Activated T-cell treated with anti-CD3 and anti-CD28 coated beads, Interleukin-2, amount 50 U/mL, for 24 hours (primary cell): Measurements from ENCODE around the gene GPR162.

ENCODE experiments used
- DNase-seq: peaks from one replicate; pipeline ENCODE4 v3.0.0-alpha.2; 2020
- H3K27ac Mint-ChIP-seq: 2 replicates; pipeline ENCODE4 v1.8.0; 2020; ENCODE audit warnings: mild to moderate bottlenecking, mixed read lengths
- H3K27me3 Mint-ChIP-seq: 2 replicates; pipeline ENCODE4 v1.8.0; 2020; ENCODE audit warnings: mixed read lengths
- H3K36me3 Mint-ChIP-seq: 2 replicates; pipeline ENCODE4 v1.8.0; 2020; ENCODE audit warnings: low read depth, mixed read lengths
- H3K4me1 Mint-ChIP-seq: 2 replicates; pipeline ENCODE4 v1.8.0; 2020; ENCODE audit warnings: low read depth, mixed read lengths
- H3K4me3 Mint-ChIP-seq: 2 replicates; pipeline ENCODE4 v1.8.0; 2020; ENCODE audit warnings: mild to moderate bottlenecking, moderate library complexity, mixed read lengths
- H3K9me3 Mint-ChIP-seq: 2 replicates; pipeline ENCODE4 v1.8.0; 2020; ENCODE audit warnings: mixed read lengths

GPR162 gene

GRCh38 chr12:6799147-6799546 is 22.5 kb upstream of the GPR162 start:
- no peak for DNase-seq
- Mint-ChIP-seq H3K27ac (peak overlapping the region; percentile 11), H3K36me3 (peaks cover 78% of the 10 kb centered on the region), H3K4me1 (peaks cover 29% of the 10 kb centered on the region), H3K27me3 (no peaks in the 10 kb centered on the region), H3K4me3 (no peak overlapping the region), H3K9me3 (no peaks in the 10 kb centered on the region)

DNA sequence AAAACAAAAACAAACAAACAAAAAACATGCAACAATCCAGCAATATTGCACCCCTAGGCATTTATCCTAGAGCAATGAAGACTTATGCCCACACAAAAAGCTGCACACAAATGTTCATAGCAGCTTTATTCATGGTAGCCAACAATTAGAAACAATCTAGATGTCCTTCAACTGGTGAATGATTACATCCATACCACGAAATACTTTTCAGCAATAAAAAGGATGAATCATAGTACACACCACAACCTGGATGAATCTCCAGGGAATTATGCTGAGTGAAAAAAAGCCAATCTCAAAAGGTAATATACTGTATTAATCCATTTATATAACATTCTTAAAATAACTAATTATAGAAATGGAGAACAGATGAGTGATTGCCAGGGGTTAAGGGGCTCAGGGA is 14.5 kb upstream of the GPR162 start:
- Mint-ChIP-seq H3K4me3 (no peak overlapping the region), H3K4me1 (peaks cover 17% of the 10 kb centered on the region), H3K36me3 (peaks cover 50% of the 10 kb centered on the region), H3K27ac (no peak overlapping the region), H3K27me3 (no peaks in the 10 kb centered on the region), H3K9me3 (no peaks in the 10 kb centered on the region)
- DNase-seq: no peak

DNA sequence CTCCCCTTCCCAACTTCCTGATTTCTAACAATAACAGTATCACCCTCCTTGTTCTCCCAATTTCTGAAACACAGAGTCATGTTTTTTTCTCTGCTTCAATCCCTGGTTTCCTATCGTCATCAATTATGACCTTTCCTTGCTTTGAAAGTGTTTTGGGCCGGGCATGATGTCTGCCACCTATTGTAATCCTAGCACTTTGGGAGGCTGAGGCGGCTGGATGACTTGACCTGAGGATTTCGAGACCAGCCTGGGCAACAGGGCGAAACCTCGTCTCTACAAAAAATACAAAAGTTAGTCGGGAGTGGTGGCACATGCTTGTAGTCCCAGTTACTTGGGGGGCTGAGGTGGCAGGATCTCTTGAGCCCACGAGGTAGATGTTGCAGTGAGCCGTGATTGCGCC is 12.6 kb upstream of the GPR162 start:
- Mint-ChIP-seq H3K9me3 (no peaks in the 10 kb centered on the region), H3K4me3 (no peak overlapping the region), H3K4me1 (peaks cover 17% of the 10 kb centered on the region), H3K36me3 (peaks cover 46% of the 10 kb centered on the region), H3K27me3 (no peaks in the 10 kb centered on the region), H3K27ac (peak overlapping the region; percentile 35)
- DNase-seq: no peak

DNA sequence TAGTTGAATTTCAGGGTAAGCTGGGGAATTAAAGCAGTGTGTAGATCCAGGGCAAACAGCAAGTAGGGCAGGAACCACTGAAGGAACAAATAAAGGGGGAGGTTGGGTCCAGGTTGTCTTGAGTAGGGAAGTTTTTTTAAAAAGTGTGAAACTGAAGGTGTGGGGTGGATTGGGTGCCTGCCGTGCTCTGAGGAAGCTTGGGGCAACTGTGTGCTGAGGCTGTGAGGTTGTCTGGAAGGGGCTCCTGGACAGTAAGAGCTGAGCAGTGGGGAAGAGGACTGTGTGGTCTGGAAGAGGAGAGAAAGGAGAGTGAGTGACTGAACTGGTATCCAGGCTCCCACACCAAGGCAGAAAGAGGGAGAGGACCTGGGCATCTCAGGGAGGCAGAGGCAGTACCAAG is 10.9 kb upstream of the GPR162 start:
- Mint-ChIP-seq H3K9me3 (no peaks in the 10 kb centered on the region), H3K27me3 (no peaks in the 10 kb centered on the region), H3K4me1 (peaks cover 15% of the 10 kb centered on the region), H3K27ac (peak overlapping the region; percentile 31), H3K4me3 (no peak overlapping the region), H3K36me3 (peaks cover 52% of the 10 kb centered on the region)
- no peak for DNase-seq

DNA sequence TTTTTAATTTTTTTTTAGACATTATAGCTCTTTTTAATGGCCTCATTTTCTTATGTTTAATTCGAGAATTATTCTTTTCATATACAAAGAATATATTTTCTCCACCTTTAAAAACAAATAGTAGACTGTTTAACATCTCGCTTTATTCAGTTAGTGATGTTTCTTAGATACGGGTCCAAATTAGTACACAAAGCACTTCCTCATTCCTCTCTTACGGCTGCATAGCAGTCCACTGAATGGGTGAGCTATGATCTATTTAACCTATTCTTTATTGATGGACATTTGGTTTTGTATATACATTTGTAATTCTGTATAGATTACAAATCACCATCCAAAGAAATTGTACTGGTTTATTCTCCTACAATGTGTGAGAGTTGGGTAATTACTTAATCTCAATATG is 8.3 kb upstream of the GPR162 start:
- Mint-ChIP-seq H3K36me3 (peaks cover 62% of the 10 kb centered on the region), H3K27me3 (no peaks in the 10 kb centered on the region)
- DNase-seq: no peak

GRCh38 chr12:6816598-6816997 is 5.0 kb upstream of the GPR162 start:
- H3K27me3 Mint-ChIP-seq: peaks cover 6% of the 10 kb centered on the region
- H3K4me3 Mint-ChIP-seq: no peak overlapping the region
- no peak overlapping the region for H3K27ac Mint-ChIP-seq
- DNase-seq: no peak
- H3K4me1 Mint-ChIP-seq: peaks cover 8% of the 10 kb centered on the region
- H3K36me3 Mint-ChIP-seq: peaks cover 63% of the 10 kb centered on the region
- H3K9me3 Mint-ChIP-seq: no peaks in the 10 kb centered on the region

More for the DNA sequence above, 8.3 kb upstream of the GPR162 start:
- no peaks in the 10 kb centered on the region for H3K9me3 Mint-ChIP-seq
- no peak overlapping the region for H3K4me3 Mint-ChIP-seq
- H3K27ac Mint-ChIP-seq: no peak overlapping the region
- H3K4me1 Mint-ChIP-seq: peaks cover 15% of the 10 kb centered on the region

DNA sequence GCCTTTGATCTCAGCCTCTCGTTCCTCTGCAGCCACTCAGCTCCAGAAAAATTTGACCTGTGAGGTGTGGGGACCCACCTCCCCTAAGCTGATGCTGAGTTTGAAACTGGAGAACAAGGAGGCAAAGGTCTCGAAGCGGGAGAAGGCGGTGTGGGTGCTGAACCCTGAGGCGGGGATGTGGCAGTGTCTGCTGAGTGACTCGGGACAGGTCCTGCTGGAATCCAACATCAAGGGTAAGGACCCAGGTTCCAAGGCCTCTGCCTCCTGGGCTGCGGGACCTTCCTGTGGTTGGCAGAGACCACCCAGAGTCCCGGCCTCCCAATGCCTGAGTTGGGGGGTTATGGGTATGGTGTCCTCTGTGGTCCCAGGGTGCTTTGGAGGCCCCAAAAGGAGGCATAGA is 4.5 kb upstream of the GPR162 start:
- Mint-ChIP-seq H3K27me3 (peaks cover 10% of the 10 kb centered on the region), H3K9me3 (no peaks in the 10 kb centered on the region), H3K4me1 (peaks cover 12% of the 10 kb centered on the region), H3K36me3 (peaks cover 63% of the 10 kb centered on the region), H3K27ac (no peak overlapping the region), H3K4me3 (no peak overlapping the region)
- no peak for DNase-seq

DNA sequence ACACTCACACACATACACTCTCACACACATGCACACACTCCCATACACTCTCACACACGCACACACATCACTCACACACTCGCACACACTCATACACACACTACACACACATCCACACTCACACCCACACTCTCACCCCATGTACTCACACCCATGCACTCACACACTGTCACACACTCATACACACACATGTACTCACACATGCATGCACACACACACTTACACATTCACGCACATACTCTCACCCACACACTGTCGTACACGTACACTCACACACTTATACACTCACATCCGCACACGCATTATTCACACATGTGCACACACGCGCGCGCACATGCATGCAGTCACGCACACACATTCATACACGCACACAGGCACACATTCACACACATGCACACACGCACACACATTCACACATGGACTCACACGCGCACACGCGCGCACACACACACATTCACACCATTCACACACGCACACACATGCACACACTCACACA is 3.9 kb upstream of the GPR162 start:
- Mint-ChIP-seq H3K27me3 (peaks cover 16% of the 10 kb centered on the region), H3K36me3 (peaks cover 63% of the 10 kb centered on the region), H3K4me1 (peaks cover 13% of the 10 kb centered on the region), H3K27ac (peak overlapping the region; percentile 1), H3K4me3 (no peak overlapping the region), H3K9me3 (no peaks in the 10 kb centered on the region)
- DNase-seq: no peak

DNA sequence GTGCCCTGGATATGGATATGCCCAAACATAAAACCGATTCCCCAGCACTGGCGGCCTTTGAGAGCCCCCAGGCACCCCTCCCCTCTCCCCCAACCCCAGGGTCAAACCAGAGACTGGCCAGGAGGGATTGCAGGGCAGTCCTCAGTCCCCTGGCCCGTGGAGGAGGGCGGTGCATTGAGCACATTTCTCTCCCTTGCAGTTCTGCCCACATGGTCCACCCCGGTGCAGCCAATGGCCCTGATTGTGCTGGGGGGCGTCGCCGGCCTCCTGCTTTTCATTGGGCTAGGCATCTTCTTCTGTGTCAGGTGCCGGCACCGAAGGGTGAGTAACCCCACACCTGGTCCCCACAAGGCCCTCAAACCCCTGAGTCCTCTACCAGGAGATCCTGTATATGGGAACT is 3.4 kb upstream of the GPR162 start:
- peaks cover 21% of the 10 kb centered on the region for H3K27me3 Mint-ChIP-seq
- DNase-seq: no peak
- no peaks in the 10 kb centered on the region for H3K9me3 Mint-ChIP-seq
- H3K4me1 Mint-ChIP-seq: peaks cover 13% of the 10 kb centered on the region
- no peak overlapping the region for H3K4me3 Mint-ChIP-seq
- H3K36me3 Mint-ChIP-seq: peaks cover 63% of the 10 kb centered on the region
- H3K27ac Mint-ChIP-seq: no peak overlapping the region

DNA sequence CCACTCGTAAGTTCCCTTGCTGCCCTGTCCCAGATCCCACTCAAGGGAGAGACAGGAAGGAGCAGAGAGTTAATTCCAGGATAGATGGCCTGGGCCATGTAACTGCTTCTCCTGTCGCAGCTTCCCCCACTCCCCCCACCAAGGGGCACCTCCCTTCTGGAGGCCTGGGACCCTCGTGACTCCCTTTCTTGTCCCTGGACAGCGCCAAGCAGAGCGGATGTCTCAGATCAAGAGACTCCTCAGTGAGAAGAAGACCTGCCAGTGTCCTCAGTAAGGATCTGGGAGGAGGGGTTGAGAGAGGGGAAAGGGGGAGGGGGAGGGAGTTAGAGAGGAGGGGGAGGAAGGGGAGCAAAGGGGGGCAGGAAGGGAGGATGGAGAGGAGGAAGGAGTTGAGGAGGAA is 3.0 kb upstream of the GPR162 start:
- Mint-ChIP-seq H3K27ac (no peak overlapping the region), H3K4me3 (no peak overlapping the region)

GRCh38 chr12:6819106-6820030 is 2.3 kb upstream of the GPR162 start:
- no peak for DNase-seq
- no peak overlapping the region for H3K4me3 Mint-ChIP-seq
- peaks cover 13% of the 10 kb centered on the region for H3K4me1 Mint-ChIP-seq
- peaks cover 31% of the 10 kb centered on the region for H3K27me3 Mint-ChIP-seq
- no peaks in the 10 kb centered on the region for H3K9me3 Mint-ChIP-seq
- H3K27ac Mint-ChIP-seq: peak overlapping the region; percentile 37
- H3K36me3 Mint-ChIP-seq: peaks cover 51% of the 10 kb centered on the region

More for the DNA sequence above, 3.0 kb upstream of the GPR162 start:
- H3K4me1 Mint-ChIP-seq: peaks cover 13% of the 10 kb centered on the region
- H3K9me3 Mint-ChIP-seq: no peaks in the 10 kb centered on the region
- no peak for DNase-seq
- peaks cover 25% of the 10 kb centered on the region for H3K27me3 Mint-ChIP-seq
- peaks cover 59% of the 10 kb centered on the region for H3K36me3 Mint-ChIP-seq

- peaks cover 44% of the 10 kb centered on the region for H3K36me3 Mint-ChIP-seq
- H3K4me1 Mint-ChIP-seq: peaks cover 14% of the 10 kb centered on the region
- no peak overlapping the region for H3K27ac Mint-ChIP-seq
- no peak overlapping the region for H3K4me3 Mint-ChIP-seq
- H3K9me3 Mint-ChIP-seq: no peaks in the 10 kb centered on the region
- DNase-seq: no peak
- H3K27me3 Mint-ChIP-seq: peaks cover 37% of the 10 kb centered on the region
These were observed 1.5 kb upstream of the GPR162 start for GRCh38 chr12:6820166-6820565.

DNA sequence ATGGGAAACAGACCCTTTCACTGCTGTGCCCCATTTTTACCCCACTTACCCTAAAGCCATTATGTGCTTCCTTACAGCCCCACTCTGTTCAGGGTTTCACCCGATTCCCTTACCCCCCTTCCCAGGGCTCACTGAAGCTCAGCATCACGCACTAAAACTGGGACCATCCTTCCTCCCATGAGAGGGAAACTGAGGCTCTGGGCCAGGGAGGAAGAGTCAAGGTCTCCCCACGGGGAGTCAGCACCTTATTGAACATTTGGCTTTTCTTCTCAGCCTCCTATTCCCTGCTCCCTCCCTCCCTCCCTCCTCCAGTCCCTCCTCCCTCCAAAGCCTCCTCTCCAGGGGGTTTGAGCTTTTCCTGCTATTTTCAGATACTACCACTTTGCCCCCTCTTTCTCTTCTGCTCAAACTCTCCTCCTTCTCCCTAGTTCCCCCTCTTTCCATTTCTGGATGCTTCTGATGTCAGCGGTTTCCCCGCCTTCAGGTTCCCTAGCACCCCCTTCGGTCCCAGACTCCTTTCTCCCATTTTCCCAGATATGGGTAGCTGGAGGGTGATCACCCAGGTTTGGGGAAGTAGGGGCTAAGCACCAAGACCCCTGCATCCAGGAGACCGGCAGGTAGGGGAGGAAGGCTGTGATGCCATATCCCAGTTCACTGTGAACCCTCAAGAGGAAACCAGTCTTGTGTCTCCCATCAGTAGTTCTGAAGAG is 960 bp downstream of the GPR162 start:
- H3K27me3 Mint-ChIP-seq: peaks cover 60% of the 10 kb centered on the region
- DNase-seq: no peak
- H3K4me1 Mint-ChIP-seq: peaks cover 23% of the 10 kb centered on the region
- H3K36me3 Mint-ChIP-seq: peaks cover 24% of the 10 kb centered on the region
- peak overlapping the region; percentile 57 for H3K27ac Mint-ChIP-seq
- H3K9me3 Mint-ChIP-seq: no peaks in the 10 kb centered on the region
- H3K4me3 Mint-ChIP-seq: no peak overlapping the region

GRCh38 chr12:6823182-6824084 is 1.8 kb downstream of the GPR162 start:
- Mint-ChIP-seq H3K27me3 (peaks cover 63% of the 10 kb centered on the region), H3K9me3 (no peaks in the 10 kb centered on the region), H3K36me3 (peaks cover 16% of the 10 kb centered on the region), H3K4me3 (no peak overlapping the region), H3K27ac (no peak overlapping the region), H3K4me1 (peaks cover 26% of the 10 kb centered on the region)
- DNase-seq: no peak
